ENCODE measurements around the gene ADGRG2. TPM values are rescaled to one million over a fixed set of nuclear protein-coding genes. Genes with fewer than 3 reads are reported as not detected.
A peak's percentile ranks its signal among the peaks of the same experiment; 100 is the strongest.
"Not testable (repeated sequence)": the region's sequence is repeated elsewhere in the genome, so short reads cannot be mapped to it uniquely, and the experiment has no call there.

Gene ADGRG2
- total RNA-seq, 1 donor from 2014 or later, result 0.15 TPM

GRCh38 chrX:18998653-18999052 lies 123.6 kb downstream of the ADGRG2 start:
- DNase-seq (ENCODE audit: low read depth), result no peak

- peak; percentile 53 for DNase-seq (ENCODE audit: low read depth)
Measured at GRCh38 chrX:18997916-18998315, 124.4 kb downstream of the ADGRG2 start.

GRCh38 chrX:18996536-18996935 lies 125.7 kb downstream of the ADGRG2 start:
- DNase-seq (ENCODE audit: low read depth), result no peak

GRCh38 chrX:18995221-18995620 lies 127.0 kb downstream of the ADGRG2 start:
- DNase-seq (ENCODE audit: low read depth), result peak; percentile 58

GRCh38 chrX:18994713-18995112 lies 127.6 kb downstream of the ADGRG2 start:
- peak; percentile 30 for DNase-seq (ENCODE audit: low read depth)

- DNase-seq (ENCODE audit: low read depth), result no peak
Measured at GRCh38 chrX:18992829-18993228, 129.4 kb downstream of the ADGRG2 start.

GRCh38 chrX:18985186-18985435 lies 137.2 kb downstream of the ADGRG2 start:
- no peak for DNase-seq (ENCODE audit: low read depth)

GRCh38 chrX:18984381-18985185 lies 137.7 kb downstream of the ADGRG2 start:
- DNase-seq (ENCODE audit: low read depth), result peak; percentile 37

- DNase-seq (ENCODE audit: low read depth), result peak; percentile 12
Measured at GRCh38 chrX:18983666-18984380, 138.4 kb downstream of the ADGRG2 start, which contains the start of gene PHKA2. Gene PHKA2, minus strand, starts transcription at chrX:18984114. Its CDS starts 182 bp downstream, at chrX:18983932.

GRCh38 chrX:18981124-18981807 lies 141.0 kb downstream of the ADGRG2 start:
- peak; percentile 45 for DNase-seq (ENCODE audit: low read depth)

GRCh38 chrX:18980262-18980661 lies 142.0 kb downstream of the ADGRG2 start:
- DNase-seq (ENCODE audit: low read depth), result not testable (repeated sequence)

GRCh38 chrX:18974993-18975392 lies 147.3 kb downstream of the ADGRG2 start:
- no peak for DNase-seq (ENCODE audit: low read depth)

- peak; percentile 21 for DNase-seq (ENCODE audit: low read depth)
Measured at GRCh38 chrX:18973527-18974192, 148.6 kb downstream of the ADGRG2 start.

GRCh38 chrX:18971506-18971905 lies 150.8 kb downstream of the ADGRG2 start:
- no peak for DNase-seq (ENCODE audit: low read depth)

- DNase-seq (ENCODE audit: low read depth), result no peak
Measured at GRCh38 chrX:18970465-18970864, 151.8 kb downstream of the ADGRG2 start.

GRCh38 chrX:18966624-18967023 lies 155.6 kb downstream of the ADGRG2 start:
- DNase-seq (ENCODE audit: low read depth), result no peak

GRCh38 chrX:18964901-18965300 lies 157.4 kb downstream of the ADGRG2 start:
- no peak for DNase-seq (ENCODE audit: low read depth)

- no peak for DNase-seq (ENCODE audit: low read depth)
Measured at GRCh38 chrX:18964026-18964425, 158.2 kb downstream of the ADGRG2 start.

GRCh38 chrX:18962329-18962728 lies 159.9 kb downstream of the ADGRG2 start:
- DNase-seq (ENCODE audit: low read depth), result no peak

- DNase-seq (ENCODE audit: low read depth), result no peak
Measured at GRCh38 chrX:18961686-18962085, 160.6 kb downstream of the ADGRG2 start.

- DNase-seq (ENCODE audit: low read depth), result no peak
Measured at GRCh38 chrX:18956303-18957032, 165.8 kb downstream of the ADGRG2 start.

All from renal cortical epithelial cell (primary cell).